Astrocyte of the cerebellum (primary cell): Measurements from ENCODE around the gene QRICH1.

Source experiments
- DNase-seq: peaks from one replicate; pipeline ENCODE4 v3.0.0-alpha.2; 2011; ENCODE audit warnings: low read depth
- H3K4me3 ChIP-seq: 2 replicates; pipeline ENCODE4 v1.5.1; 2011; ENCODE audit warnings: mild to moderate bottlenecking, low read depth, low read length, moderate library complexity
- CTCF ChIP-seq: IDR thresholded peaks from 2 replicates; pipeline ENCODE4 v1.5.1; 2012; ENCODE audit warnings: low read length, low read depth, moderate library complexity, mild to moderate bottlenecking; ENCODE audit errors: missing control alignments
- in situ Hi-C: cut with HindIII; loops from 2 replicates; pipeline ENCODE4 v1.10.0; 2017; ENCODE audit warnings: low sequenced_read_pairs

QRICH1 gene

GRCh38 chr3:49123687-49124086 lies 29.8 kb upstream of the QRICH1 start:
- in situ Hi-C loops = no loop called here
- TF ChIP-seq CTCF = no peak
- no peak overlapping the region for H3K4me3 ChIP-seq
- no peak for DNase-seq

- in situ Hi-C loops = no loop called here
- no peak overlapping the region for H3K4me3 ChIP-seq
- no peak for TF ChIP-seq CTCF
- DNase-seq = no peak
Measured at GRCh38 chr3:49122886-49123545, 29.1 kb upstream of the QRICH1 start.

- no peak overlapping the region for H3K4me3 ChIP-seq
- no peak for DNase-seq
- in situ Hi-C loops = no loop called here
- no peak for TF ChIP-seq CTCF
Measured at GRCh38 chr3:49122451-49122850, 28.6 kb upstream of the QRICH1 start.

GRCh38 chr3:49122022-49122421 lies 28.2 kb upstream of the QRICH1 start:
- DNase-seq = no peak
- TF ChIP-seq CTCF = no peak
- in situ Hi-C loops = no loop called here
- no peak overlapping the region for H3K4me3 ChIP-seq

- no peak for TF ChIP-seq CTCF
- in situ Hi-C loops = no loop called here
- H3K4me3 ChIP-seq = peak overlapping the region; percentile 85
- DNase-seq = no peak
Measured at GRCh38 chr3:49121132-49121736, 27.4 kb upstream of the QRICH1 start.

GRCh38 chr3:49120438-49121131 lies 26.7 kb upstream of the QRICH1 start, which contains the start of gene USP19:
Gene USP19, minus strand, starts transcription at chr3:49120823. Its CDS starts 1,678 bp downstream, at chr3:49119145.
- H3K4me3 ChIP-seq = peak within 1 kb of the TSS; percentile 85
- peak; percentile 82 for DNase-seq
- in situ Hi-C loops = no loop called here

More at GRCh38 chr3:49120438-49121131, 26.7 kb upstream of the QRICH1 start, which contains the start of gene USP19:
- no peak for TF ChIP-seq CTCF
